Spleen (tissue), 11 donors: ENCODE data around the gene RAG2. TPM values are rescaled to one million over a fixed set of nuclear protein-coding genes. Genes with fewer than 3 reads are reported as not detected.

Experiments used
- DNase-seq: peaks from one replicate; pipeline ENCODE4 v3.0.0-alpha.2; 2020
- H3K27ac ChIP-seq, 8 donors: fragments of 200-600 bp; sonication (generic) in 7 of 8; 1 replicate in 4 of 8; 2 replicates in 4 of 8; pipeline versions ENCODE4 v1.5.0 to v1.8.0; 2016 to 2021; ENCODE audit warnings: inconsistent platforms in 4 of 8, mild to moderate bottlenecking in 4 of 8, moderate library complexity in 1 of 8
- H3K27me3 ChIP-seq, 7 donors: fragments of 200-600 bp; sonication (generic) in 6 of 7; replicated peaks in 1 of 7; 1 replicate in 4 of 7; 2 replicates in 3 of 7; pipeline versions ENCODE4 v1.5.0 to v1.8.0; 2016 to 2021; ENCODE audit warnings: inconsistent platforms in 3 of 7, mild to moderate bottlenecking in 1 of 7
- H3K36me3 ChIP-seq, 6 donors: fragments of 200-600 bp; sonication (generic) in 5 of 6; 1 replicate in 4 of 6; 2 replicates in 2 of 6; pipeline versions ENCODE4 v1.5.0 to v1.8.0; 2016 to 2021; ENCODE audit warnings: inconsistent platforms in 2 of 6
- H3K4me1 ChIP-seq, 6 donors: fragments of 200-600 bp; sonication (generic) in 5 of 6; 1 replicate in 3 of 6; 2 replicates in 3 of 6; pipeline versions ENCODE4 v1.5.0 to v1.8.0; 2016 to 2021; ENCODE audit warnings: inconsistent platforms in 3 of 6
- H3K4me3 ChIP-seq, 8 donors: fragments of 200-600 bp; sonication (generic) in 7 of 8; 1 replicate in 4 of 8; 2 replicates in 4 of 8; pipeline versions ENCODE4 v1.5.0 to v1.8.0; 2016 to 2021; ENCODE audit warnings: inconsistent platforms in 4 of 8, mild to moderate bottlenecking in 4 of 8, moderate library complexity in 2 of 8
- H3K9me3 ChIP-seq, 8 donors: fragments of 200-600 bp; sonication (generic) in 7 of 8; 1 replicate in 4 of 8; 2 replicates in 4 of 8; pipeline versions ENCODE4 v1.5.0 to v1.8.0; 2016 to 2021; ENCODE audit warnings: inconsistent platforms in 4 of 8
- CTCF ChIP-seq, 11 experiments: fragments of 200-600 bp in 7 of 11; fragments of 450-650 bp in 4 of 11; sonication (generic) in 4 of 11; IDR thresholded peaks in 8 of 11; conservative IDR thresholded peaks in 3 of 11; 1 replicate in 7 of 11; 2 replicates in 4 of 11; pipeline versions ENCODE4 v1.4.0 to v1.8.0; 2016 to 2021; ENCODE audit warnings: antibody characterized with exemption in 11 of 11, inconsistent platforms in 4 of 11, mild to moderate bottlenecking in 1 of 11
- POLR2A ChIP-seq, 3 donors: fragments of 450-650 bp; IDR thresholded peaks; one replicate each; pipeline ENCODE4 v1.5.1; 2017; ENCODE audit warnings: antibody characterized with exemption in 3 of 3, mild to moderate bottlenecking in 1 of 3
- POLR2AphosphoS5 ChIP-seq, 3 donors: sonication (generic); formaldehyde crosslinking; IDR thresholded peaks; one replicate each; pipeline ENCODE4 v1.5.1; 2017; ENCODE audit warnings: antibody characterized with exemption in 3 of 3
- WGBS, 5 donors: extraction: QIAGEN DNeasy Blood & Tissue Kit in 3 of 5; methylation state at CpG; one replicate each; pipeline versions ENCODE4 v1.1.5 to v1.1.7; 2013 to 2018; 5-methylcytosine and 5-hydroxymethylcytosine counted together
- intact Hi-C: fragments of 100-400 bp; cut with DNase I; formaldehyde crosslinking; loops from one replicate; pipeline ENCODE4 v1.15.0; 2023; ENCODE audit warnings: low total_unique reads
- polyA plus RNA-seq, 3 donors: library from polyadenylated mRNA; stranded (reverse); fragments of 200-250 nt; gene quantifications; one replicate each; pipeline ENCODE4 v1.2.1, GENCODE V29; 2013
- total RNA-seq, 7 donors: library from RNA; depleted of rRNA in 3 of 7; stranded (reverse); fragments of >200 nt in 3 of 7; fragmentation: NEBNext Ultra II Directional in 4 of 7; extraction: Animal tissue kit (Norgen Biotek cat#: 25700) in 4 of 7; gene quantifications; one replicate each; pipeline versions ENCODE4 v1.1.0 to v1.2.1, GENCODE V29; 2016 to 2021
- donor health status: healthy with polysubstance abuse.
- donor health status: DM: no; HTN: no; CAD: no; lungs with moderate emphysema.
- donor health status: DM: no; HTN: no; CAD: no.
- donor health status: Bipolar disorder and iron deficiency.
- donor health status: healthy.
- donor health status: DM: no; HTN: no; CAD: no.
- donor health status: DM: yes; HTN: yes; CAD: no.

RAG2 gene
- total and polyA plus RNA-seq, 10 donors, result not detected

- Histone ChIP-seq H3K27me3 (peaks cover 0 to 8% (median 0%) of the 10 kb centered on the region in 7 donors), H3K27ac (no peak overlapping the region), H3K36me3 (no peaks in the 10 kb centered on the region), H3K4me3 (no peak overlapping the region), H3K9me3 (no peaks in the 10 kb centered on the region), H3K4me1 (no peaks in the 10 kb centered on the region)
- no peak for DNase-seq
- intact Hi-C loops, result no loop called here
- TF ChIP-seq POLR2AphosphoS5 (IDR thresholded peaks at IDR 0.05), result no peak
- TF ChIP-seq CTCF (IDR thresholded peaks at IDR 0.05 in 8 of 11, conservative IDR thresholded peaks at IDR 0.05 in 3 of 11), result no peak
- no peak for TF ChIP-seq POLR2A (IDR thresholded peaks at IDR 0.05)
- WGBS, 5 donors, result 70 to 91% (median 80%) methylated on average over 1 of the region's 1 CpG
Observed at GRCh38 chr11:36608491-36609199, 10.6 kb upstream of the RAG2 start.

GRCh38 chr11:36605221-36606216 lies 7.5 kb upstream of the RAG2 start:
- Histone ChIP-seq H3K9me3 (no peaks in the 10 kb centered on the region), H3K4me1 (no peaks in the 10 kb centered on the region), H3K36me3 (no peaks in the 10 kb centered on the region), H3K27ac (no peak overlapping the region), H3K4me3 (no peak overlapping the region), H3K27me3 (peaks cover 0 to 8% (median 0%) of the 10 kb centered on the region in 7 donors)
- WGBS, 5 donors, result 71 to 78% (median 74%) methylated on average over 6 of the region's 6 CpGs
- no peak for DNase-seq
- intact Hi-C loops, result no loop called here
- TF ChIP-seq POLR2AphosphoS5 (IDR thresholded peaks at IDR 0.05) (no peak), CTCF (IDR thresholded peaks at IDR 0.05 in 8 of 11, conservative IDR thresholded peaks at IDR 0.05 in 3 of 11) (no peak), POLR2A (IDR thresholded peaks at IDR 0.05) (no peak)

GRCh38 chr11:36602135-36602534 lies 4.1 kb upstream of the RAG2 start:
- H3K36me3 ChIP-seq, result no peaks in the 10 kb centered on the region
- no peak overlapping the region for H3K27ac ChIP-seq
- DNase-seq, result no peak
- TF ChIP-seq POLR2A (IDR thresholded peaks at IDR 0.05), result no peak
- TF ChIP-seq CTCF (IDR thresholded peaks at IDR 0.05 in 8 of 11, conservative IDR thresholded peaks at IDR 0.05 in 3 of 11), result no peak
- TF ChIP-seq POLR2AphosphoS5 (IDR thresholded peaks at IDR 0.05), result no peak
- no peak overlapping the region for H3K4me3 ChIP-seq
- no peaks in the 10 kb centered on the region for H3K4me1 ChIP-seq
- H3K9me3 ChIP-seq, result no peaks in the 10 kb centered on the region
- H3K27me3 ChIP-seq, result peaks cover 0 to under 1% (median 0%) of the 10 kb centered on the region in 7 donors
- intact Hi-C loops, result no loop called here

GRCh38 chr11:36601155-36601554 lies 3.1 kb upstream of the RAG2 start:
- H3K27ac ChIP-seq, result no peak overlapping the region
- no peak for TF ChIP-seq CTCF (IDR thresholded peaks at IDR 0.05 in 8 of 11, conservative IDR thresholded peaks at IDR 0.05 in 3 of 11)
- no peak for TF ChIP-seq POLR2A (IDR thresholded peaks at IDR 0.05)
- TF ChIP-seq POLR2AphosphoS5 (IDR thresholded peaks at IDR 0.05), result no peak
- no peak overlapping the region for H3K4me3 ChIP-seq
- 24 to 45% (median 34%) methylated on average over 2 of the region's 2 CpGs for WGBS, 5 donors
- DNase-seq, result no peak
- intact Hi-C loops, result no loop called here
- H3K4me1 ChIP-seq, result no peaks in the 10 kb centered on the region
- no peaks in the 10 kb centered on the region for H3K27me3 ChIP-seq
- H3K36me3 ChIP-seq, result no peaks in the 10 kb centered on the region
- H3K9me3 ChIP-seq, result no peaks in the 10 kb centered on the region
